Calu3 (cell line): Measurements from ENCODE around the gene MAP3K2. TPM values are rescaled to one million over a fixed set of nuclear protein-coding genes. Genes with fewer than 3 reads are reported as not detected.

Source experiments
- BruUV-seq: library from RNA; stranded (reverse); fragments of 400-500 nt; replicated peaks from 2 replicates; lab custom pipeline; 2021; lab: Mats Ljungman, UMichigan
- CTCF ChIA-PET: fragments of 300-600 bp; sonication (Branson Sonifier 250); formaldehyde crosslinking; loops from one replicate; lab custom pipeline; 2022; ENCODE audit warnings: antibody characterized with exemption; lab: Charles Lee
- DNase-seq: peaks from one replicate; pipeline ENCODE4 v3.0.0; 2022
- H3K27ac Mint-ChIP-seq: one replicate; pipeline ENCODE4 v1.8.0; 2022; ENCODE audit warnings: mixed read lengths; ENCODE audit not compliant: unreplicated experiment
- H3K27me3 Mint-ChIP-seq: one replicate; pipeline ENCODE4 v1.8.0; 2022; ENCODE audit warnings: mixed read lengths; ENCODE audit not compliant: unreplicated experiment
- H3K36me3 Mint-ChIP-seq: one replicate; pipeline ENCODE4 v1.8.0; 2022; ENCODE audit warnings: mild to moderate bottlenecking, moderate library complexity, mixed read lengths; ENCODE audit not compliant: insufficient read depth, unreplicated experiment
- H3K4me1 Mint-ChIP-seq: one replicate; pipeline ENCODE4 v1.8.0; 2022; ENCODE audit warnings: mild to moderate bottlenecking, low read depth, mixed read lengths; ENCODE audit not compliant: unreplicated experiment
- H3K4me3 Mint-ChIP-seq: one replicate; pipeline ENCODE4 v1.8.0; 2022; ENCODE audit warnings: mild to moderate bottlenecking, low read depth, moderate library complexity, mixed read lengths; ENCODE audit not compliant: unreplicated experiment
- H3K9me3 Mint-ChIP-seq: one replicate; pipeline ENCODE4 v1.8.0; 2022; ENCODE audit warnings: low read depth, mixed read lengths; ENCODE audit not compliant: unreplicated experiment
- CTCF ChIP-seq: fragments of 200-600 bp; IDR thresholded peaks from one replicate; pipeline ENCODE4 v1.8.0; 2022; ENCODE audit warnings: antibody characterized with exemption; ENCODE audit not compliant: unreplicated experiment
- intact Hi-C: fragments of 100-400 bp; cut with micrococcal nuclease; formaldehyde crosslinking; loops from one replicate; pipeline ENCODE4 v1.10.0; 2022; ENCODE audit not compliant: unreplicated experiment
- total RNA-seq: library from RNA; stranded (reverse); gene quantifications from 2 replicates; pipeline ENCODE4 v1.2.3, GENCODE V29; 2022

The MAP3K2 gene
- total RNA-seq, 1 experiment from 2014 or later, result 60.9 TPM

GRCh38 chr2:127429844-127430425, 42.2 kb upstream of the MAP3K2 start:
- Mint-ChIP-seq H3K27ac (no peak overlapping the region), H3K27me3 (no peaks in the 10 kb centered on the region), H3K4me3 (no peak overlapping the region), H3K9me3 (no peaks in the 10 kb centered on the region), H3K36me3 (no peaks in the 10 kb centered on the region), H3K4me1 (no peaks in the 10 kb centered on the region)
- CTCF ChIA-PET, result no interaction called here
- BruUV-seq, result no TSS peak
- no peak for TF ChIP-seq CTCF
- intact Hi-C loops, result no loop called here
- DNase-seq, result no peak

- H3K36me3 Mint-ChIP-seq, result no peaks in the 10 kb centered on the region
- H3K27ac Mint-ChIP-seq, result no peak overlapping the region
- no peak overlapping the region for H3K4me3 Mint-ChIP-seq
- H3K9me3 Mint-ChIP-seq, result no peaks in the 10 kb centered on the region
- no TSS peak for BruUV-seq
- TF ChIP-seq CTCF, result no peak
- peaks cover 3% of the 10 kb centered on the region for H3K27me3 Mint-ChIP-seq
- intact Hi-C loops, result no loop called here
- DNase-seq, result no peak
- CTCF ChIA-PET, result no interaction called here
- H3K4me1 Mint-ChIP-seq, result peaks cover under 1% of the 10 kb centered on the region
Measured at GRCh38 chr2:127429291-127429690, 41.5 kb upstream of the MAP3K2 start.

GRCh38 chr2:127428815-127429109, 41.0 kb upstream of the MAP3K2 start:
- H3K9me3 Mint-ChIP-seq, result no peaks in the 10 kb centered on the region
- peaks cover 8% of the 10 kb centered on the region for H3K27me3 Mint-ChIP-seq
- BruUV-seq, result no TSS peak
- no peak for DNase-seq
- H3K4me1 Mint-ChIP-seq, result peaks cover 6% of the 10 kb centered on the region
- intact Hi-C loops, result no loop called here
- no peak for TF ChIP-seq CTCF
- CTCF ChIA-PET, result no interaction called here
- H3K27ac Mint-ChIP-seq, result no peak overlapping the region
- H3K36me3 Mint-ChIP-seq, result no peaks in the 10 kb centered on the region
- no peak overlapping the region for H3K4me3 Mint-ChIP-seq

GRCh38 chr2:127428057-127428814, 40.5 kb upstream of the MAP3K2 start:
- CTCF ChIA-PET, result no interaction called here
- no peak for DNase-seq
- peaks cover 5% of the 10 kb centered on the region for H3K36me3 Mint-ChIP-seq
- no peak overlapping the region for H3K27ac Mint-ChIP-seq
- no peak for TF ChIP-seq CTCF
- intact Hi-C loops, result no loop called here
- H3K9me3 Mint-ChIP-seq, result no peaks in the 10 kb centered on the region
- no peak overlapping the region for H3K4me3 Mint-ChIP-seq
- H3K27me3 Mint-ChIP-seq, result peaks cover 14% of the 10 kb centered on the region
- no TSS peak for BruUV-seq
- peaks cover 9% of the 10 kb centered on the region for H3K4me1 Mint-ChIP-seq
